ENCODE results near the gene CYFIP2.

CYFIP2 gene

GRCh38 chr5:157306081-157306480, 40.2 kb downstream of the CYFIP2 start:
- Histone ChIP-seq H3K27ac (ENCODE audit: low read depth, low read length) (no peak overlapping the region), H3K9me3 (ENCODE audit: control insufficient read depth, insufficient read depth, low read length) (no peaks in the 10 kb centered on the region), H3K4me1 (ENCODE audit: control insufficient read depth, insufficient read depth, low read length) (no peaks in the 10 kb centered on the region), H3K36me3 (ENCODE audit: control insufficient read depth, insufficient read depth, low read length) (peaks cover 19% of the 10 kb centered on the region), H3K27me3 (ENCODE audit: control insufficient read depth, insufficient read depth, low read length) (no peaks in the 10 kb centered on the region), H3K9ac (ENCODE audit: low read depth, low read length) (no peak overlapping the region), H3K4me3 (ENCODE audit: low read depth, low read length) (no peak overlapping the region)

GRCh38 chr5:157306692-157307471, 41.0 kb downstream of the CYFIP2 start:
- Histone ChIP-seq H3K9me3 (ENCODE audit: control insufficient read depth, insufficient read depth, low read length) (no peaks in the 10 kb centered on the region), H3K4me3 (ENCODE audit: low read depth, low read length) (no peak overlapping the region), H3K36me3 (ENCODE audit: control insufficient read depth, insufficient read depth, low read length) (peaks cover 14% of the 10 kb centered on the region), H3K4me1 (ENCODE audit: control insufficient read depth, insufficient read depth, low read length) (no peaks in the 10 kb centered on the region), H3K27ac (ENCODE audit: low read depth, low read length) (no peak overlapping the region), H3K27me3 (ENCODE audit: control insufficient read depth, insufficient read depth, low read length) (no peaks in the 10 kb centered on the region), H3K9ac (ENCODE audit: low read depth, low read length) (no peak overlapping the region)

GRCh38 chr5:157308836-157309465, 43.0 kb downstream of the CYFIP2 start:
- Histone ChIP-seq H3K9ac (ENCODE audit: low read depth, low read length) (no peak overlapping the region), H3K27ac (ENCODE audit: low read depth, low read length) (no peak overlapping the region), H3K36me3 (ENCODE audit: control insufficient read depth, insufficient read depth, low read length) (no peaks in the 10 kb centered on the region), H3K9me3 (ENCODE audit: control insufficient read depth, insufficient read depth, low read length) (no peaks in the 10 kb centered on the region), H3K4me3 (ENCODE audit: low read depth, low read length) (no peak overlapping the region), H3K4me1 (ENCODE audit: control insufficient read depth, insufficient read depth, low read length) (no peaks in the 10 kb centered on the region), H3K27me3 (ENCODE audit: control insufficient read depth, insufficient read depth, low read length) (no peaks in the 10 kb centered on the region)

- peaks cover 2% of the 10 kb centered on the region; the same call in 1 of the 2 replicates for H3K36me3 ChIP-seq (ENCODE audit: control insufficient read depth, insufficient read depth, low read length)
- no peak overlapping the region for H3K27ac ChIP-seq (ENCODE audit: low read depth, low read length)
Measured at GRCh38 chr5:157309796-157310195, 43.9 kb downstream of the CYFIP2 start.

GRCh38 chr5:157311595-157311994, 45.7 kb downstream of the CYFIP2 start:
- Histone ChIP-seq H3K9me3 (ENCODE audit: control insufficient read depth, insufficient read depth, low read length) (no peaks in the 10 kb centered on the region), H3K27me3 (ENCODE audit: control insufficient read depth, insufficient read depth, low read length) (no peaks in the 10 kb centered on the region), H3K9ac (ENCODE audit: low read depth, low read length) (no peak overlapping the region), H3K4me3 (ENCODE audit: low read depth, low read length) (no peak overlapping the region), H3K36me3 (ENCODE audit: control insufficient read depth, insufficient read depth, low read length) (peaks cover 12% of the 10 kb centered on the region), H3K27ac (ENCODE audit: low read depth, low read length) (no peak overlapping the region), H3K4me1 (ENCODE audit: control insufficient read depth, insufficient read depth, low read length) (no peaks in the 10 kb centered on the region)

More at GRCh38 chr5:157309796-157310195, 43.9 kb downstream of the CYFIP2 start:
- Histone ChIP-seq H3K4me1 (ENCODE audit: control insufficient read depth, insufficient read depth, low read length) (no peaks in the 10 kb centered on the region), H3K4me3 (ENCODE audit: low read depth, low read length) (no peak overlapping the region), H3K9ac (ENCODE audit: low read depth, low read length) (no peak overlapping the region), H3K27me3 (ENCODE audit: control insufficient read depth, insufficient read depth, low read length) (no peaks in the 10 kb centered on the region), H3K9me3 (ENCODE audit: control insufficient read depth, insufficient read depth, low read length) (no peaks in the 10 kb centered on the region)

- Histone ChIP-seq H3K9ac (ENCODE audit: low read depth, low read length) (no peak overlapping the region), H3K9me3 (ENCODE audit: control insufficient read depth, insufficient read depth, low read length) (no peaks in the 10 kb centered on the region), H3K36me3 (ENCODE audit: control insufficient read depth, insufficient read depth, low read length) (peaks cover 15% of the 10 kb centered on the region), H3K27me3 (ENCODE audit: control insufficient read depth, insufficient read depth, low read length) (no peaks in the 10 kb centered on the region), H3K27ac (ENCODE audit: low read depth, low read length) (no peak overlapping the region), H3K4me1 (ENCODE audit: control insufficient read depth, insufficient read depth, low read length) (no peaks in the 10 kb centered on the region), H3K4me3 (ENCODE audit: low read depth, low read length) (no peak overlapping the region)
Measured at GRCh38 chr5:157312492-157312891, 46.6 kb downstream of the CYFIP2 start.

GRCh38 chr5:157322581-157322980, 56.7 kb downstream of the CYFIP2 start:
- H3K36me3 ChIP-seq (ENCODE audit: control insufficient read depth, insufficient read depth, low read length) = peaks cover 50% of the 10 kb centered on the region
- H3K27ac ChIP-seq (ENCODE audit: low read depth, low read length) = no peak overlapping the region
- no peak overlapping the region for H3K4me3 ChIP-seq (ENCODE audit: low read depth, low read length)
- no peaks in the 10 kb centered on the region for H3K9me3 ChIP-seq (ENCODE audit: control insufficient read depth, insufficient read depth, low read length)
- no peak overlapping the region for H3K9ac ChIP-seq (ENCODE audit: low read depth, low read length)
- no peaks in the 10 kb centered on the region for H3K4me1 ChIP-seq (ENCODE audit: control insufficient read depth, insufficient read depth, low read length)
- H3K27me3 ChIP-seq (ENCODE audit: control insufficient read depth, insufficient read depth, low read length) = no peaks in the 10 kb centered on the region

- no peaks in the 10 kb centered on the region for H3K4me1 ChIP-seq (ENCODE audit: control insufficient read depth, insufficient read depth, low read length)
- H3K4me3 ChIP-seq (ENCODE audit: low read depth, low read length) = no peak overlapping the region
- H3K9me3 ChIP-seq (ENCODE audit: control insufficient read depth, insufficient read depth, low read length) = no peaks in the 10 kb centered on the region
- H3K27me3 ChIP-seq (ENCODE audit: control insufficient read depth, insufficient read depth, low read length) = no peaks in the 10 kb centered on the region
- peaks cover 50% of the 10 kb centered on the region for H3K36me3 ChIP-seq (ENCODE audit: control insufficient read depth, insufficient read depth, low read length)
- H3K27ac ChIP-seq (ENCODE audit: low read depth, low read length) = no peak overlapping the region
- no peak overlapping the region for H3K9ac ChIP-seq (ENCODE audit: low read depth, low read length)
Measured at GRCh38 chr5:157323107-157323706, 57.3 kb downstream of the CYFIP2 start.

- Histone ChIP-seq H3K4me1 (ENCODE audit: control insufficient read depth, insufficient read depth, low read length) (no peaks in the 10 kb centered on the region), H3K9me3 (ENCODE audit: control insufficient read depth, insufficient read depth, low read length) (no peaks in the 10 kb centered on the region), H3K36me3 (ENCODE audit: control insufficient read depth, insufficient read depth, low read length) (peaks cover 49% of the 10 kb centered on the region), H3K27me3 (ENCODE audit: control insufficient read depth, insufficient read depth, low read length) (no peaks in the 10 kb centered on the region), H3K4me3 (ENCODE audit: low read depth, low read length) (no peak overlapping the region), H3K9ac (ENCODE audit: low read depth, low read length) (no peak overlapping the region), H3K27ac (ENCODE audit: low read depth, low read length) (no peak overlapping the region)
Measured at GRCh38 chr5:157324237-157324636, 58.3 kb downstream of the CYFIP2 start.

- no peak overlapping the region for H3K4me3 ChIP-seq (ENCODE audit: low read depth, low read length)
- no peak overlapping the region for H3K27ac ChIP-seq (ENCODE audit: low read depth, low read length)
- no peak overlapping the region for H3K9ac ChIP-seq (ENCODE audit: low read depth, low read length)
- H3K36me3 ChIP-seq (ENCODE audit: control insufficient read depth, insufficient read depth, low read length) = peaks cover 46% of the 10 kb centered on the region
- no peaks in the 10 kb centered on the region for H3K9me3 ChIP-seq (ENCODE audit: control insufficient read depth, insufficient read depth, low read length)
- no peaks in the 10 kb centered on the region for H3K27me3 ChIP-seq (ENCODE audit: control insufficient read depth, insufficient read depth, low read length)
- no peaks in the 10 kb centered on the region for H3K4me1 ChIP-seq (ENCODE audit: control insufficient read depth, insufficient read depth, low read length)
Measured at GRCh38 chr5:157326440-157327005, 60.6 kb downstream of the CYFIP2 start.

- Histone ChIP-seq H3K4me1 (ENCODE audit: control insufficient read depth, insufficient read depth, low read length) (no peaks in the 10 kb centered on the region), H3K27me3 (ENCODE audit: control insufficient read depth, insufficient read depth, low read length) (no peaks in the 10 kb centered on the region), H3K27ac (ENCODE audit: low read depth, low read length) (no peak overlapping the region), H3K36me3 (ENCODE audit: control insufficient read depth, insufficient read depth, low read length) (peaks cover 55% of the 10 kb centered on the region), H3K9ac (ENCODE audit: low read depth, low read length) (no peak overlapping the region), H3K9me3 (ENCODE audit: control insufficient read depth, insufficient read depth, low read length) (no peaks in the 10 kb centered on the region), H3K4me3 (ENCODE audit: low read depth, low read length) (no peak overlapping the region)
Measured at GRCh38 chr5:157327771-157328170, 61.8 kb downstream of the CYFIP2 start.
